Prostate gland (tissue), 2 donors: ENCODE data around the gene DNAJB4.
"Not testable (repeated sequence)": the region's sequence is repeated elsewhere in the genome, so short reads cannot be mapped to it uniquely, and the experiment has no call there.

Experiments
- CTCF ChIP-seq, 4 experiments: fragments of 200-600 bp in 2 of 4; fragments of 450-650 bp in 2 of 4; sonication (generic) in 2 of 4; IDR thresholded peaks; 1 replicate in 3 of 4; 2 replicates in 1 of 4; pipeline ENCODE4 v1.5.1; 2016 to 2019; ENCODE audit warnings: antibody characterized with exemption in 4 of 4, mild to moderate bottlenecking in 2 of 4, moderate library complexity in 2 of 4
- POLR2A ChIP-seq: fragments of 450-650 bp; IDR thresholded peaks from one replicate; pipeline ENCODE4 v1.6.1; 2016; ENCODE audit warnings: antibody characterized with exemption, mild to moderate bottlenecking
- POLR2AphosphoS5 ChIP-seq: sonication (generic); formaldehyde crosslinking; IDR thresholded peaks from one replicate; pipeline ENCODE4 v1.6.1; 2017; ENCODE audit warnings: antibody characterized with exemption

DNA sequence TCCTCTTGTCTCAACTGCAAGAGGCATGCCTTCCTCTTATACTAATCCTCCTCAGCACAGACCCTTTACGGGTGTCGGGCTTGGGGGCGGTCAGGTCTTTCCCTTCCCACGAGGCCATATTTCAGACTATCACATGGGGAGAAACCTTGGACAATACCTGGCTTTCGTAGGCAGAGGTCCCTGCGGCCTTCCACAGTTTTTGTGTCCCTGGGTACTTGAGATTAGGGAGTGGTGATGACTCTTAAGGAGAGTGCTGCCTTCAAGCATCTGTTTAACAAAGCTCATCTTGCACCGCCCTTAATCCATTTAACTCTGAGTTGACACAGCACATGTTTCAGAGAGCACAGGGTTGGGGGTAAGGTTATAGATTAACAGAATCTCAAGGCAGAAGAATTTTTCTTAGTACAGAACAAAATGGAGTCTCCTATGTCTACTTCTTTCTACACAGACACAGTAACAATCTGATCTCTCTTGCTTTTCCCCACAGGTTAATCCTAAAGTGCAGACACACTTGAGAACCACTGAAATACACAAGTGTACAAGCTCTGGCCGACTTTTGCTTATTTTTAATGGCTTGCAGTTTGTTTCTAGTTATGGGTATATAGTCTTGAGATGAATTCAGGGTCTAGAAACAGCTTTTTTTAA, 21.3 kb upstream of the DNAJB4 start:
- TF ChIP-seq POLR2A; CTCF (IDR thresholded peaks at IDR 0.05); POLR2AphosphoS5: not testable (repeated sequence)
